HepG2 (cell line): ENCODE measurements around the gene KANTR.

Experiments
- ATF3 ChIP-seq: sonication (generic); formaldehyde crosslinking; IDR thresholded peaks from 2 replicates; pipeline ENCODE4 v1.4.0; 2020; ENCODE audit warnings: missing genetic modification reagents
- CTCF ChIP-seq: sonication (generic); formaldehyde crosslinking; IDR thresholded peaks from 2 replicates; pipeline ENCODE4 v1.5.0; 2020; ENCODE audit warnings: mild to moderate bottlenecking, missing genetic modification reagents, moderate library complexity
- ETV5 ChIP-seq: IDR thresholded peaks from 2 replicates; pipeline ENCODE4 v1.6.1; 2018; ENCODE audit warnings: missing biosample characterization, missing genetic modification reagents, inconsistent platforms, borderline replicate concordance
- ETV6 ChIP-seq: sonication (generic); formaldehyde crosslinking; conservative IDR thresholded peaks from 2 replicates; pipeline ENCODE4 v1.4.0; 2020; ENCODE audit warnings: missing genetic modification reagents
- HCFC1 ChIP-seq: fragments of 150-350 bp; IDR thresholded peaks from 2 replicates; pipeline ENCODE4 v1.6.1; 2014; ENCODE audit warnings: low read depth, low read length
- RNF2 ChIP-seq: fragments of 450-650 bp; conservative IDR thresholded peaks from 2 replicates; pipeline ENCODE4 v1.6.1; 2016; ENCODE audit warnings: low read depth
- TFDP2 ChIP-seq: sonication (generic); formaldehyde crosslinking; IDR thresholded peaks from 2 replicates; pipeline ENCODE4 v1.4.0; 2020; ENCODE audit warnings: missing genetic modification reagents
- TP53 ChIP-seq: sonication (generic); formaldehyde crosslinking; conservative IDR thresholded peaks from 2 replicates; pipeline ENCODE4 v1.4.0; 2020; ENCODE audit warnings: missing genetic modification reagents
- ZBTB44 ChIP-seq: sonication (generic); formaldehyde crosslinking; IDR thresholded peaks from 2 replicates; pipeline ENCODE4 v1.4.0; 2020; ENCODE audit warnings: missing genetic modification reagents
- ZFP36 ChIP-seq: fragments of 150-350 bp; IDR thresholded peaks from 2 replicates; pipeline ENCODE4 v1.6.1; 2018; ENCODE audit warnings: borderline replicate concordance, low read length, low read depth; ENCODE audit not compliant: partially characterized antibody
- ZNF318 ChIP-seq: sonication (generic); formaldehyde crosslinking; IDR thresholded peaks from 2 replicates; pipeline ENCODE4 v1.4.0; 2020; ENCODE audit warnings: mild to moderate bottlenecking, missing genetic modification reagents
- ZNF597 ChIP-seq: sonication (generic); formaldehyde crosslinking; IDR thresholded peaks from 2 replicates; pipeline ENCODE4 v1.5.0; 2020; ENCODE audit warnings: missing genetic modification reagents

GRCh38 chrX:53155512-53156206, 61.7 kb downstream of the KANTR start:
- TF ChIP-seq ZFP36 (no peak), ETV6 (CRISPR knock-in tag) (no peak), TP53 (CRISPR knock-in tag) (no peak), ZNF597 (CRISPR knock-in tag) (no peak), CTCF (CRISPR knock-in tag) (no peak), ATF3 (CRISPR knock-in tag) (no peak), ZBTB44 (CRISPR knock-in tag) (no peak), RNF2 (no peak), TFDP2 (CRISPR knock-in tag) (no peak), HCFC1 (no peak), ZNF318 (CRISPR knock-in tag) (no peak), ETV5 (no peak)
